Measurements from ENCODE around the gene HSPA12B. TPM values are rescaled to one million over a fixed set of nuclear protein-coding genes. Genes with fewer than 3 reads are reported as not detected.

Gene HSPA12B
- total RNA-seq, 2 donors from 2014 or later: 1.1 to 1.4 TPM

GRCh38 chr20:3731944-3732326, 550 bp upstream of the HSPA12B start:
- no peak overlapping the region for H3K27ac ChIP-seq (ENCODE audit: low read depth, low read length)
- Mint-ChIP-seq H3K27me3 (ENCODE audit: insufficient read depth) (peaks cover 58% of the 10 kb centered on the region), H3K27ac (no peak overlapping the region), H3K36me3 (ENCODE audit: low read depth) (no peaks in the 10 kb centered on the region), H3K4me1 (no peaks in the 10 kb centered on the region), H3K4me3 (no peak overlapping the region), H3K9me3 (no peaks in the 10 kb centered on the region)
- H3K9ac ChIP-seq (ENCODE audit: extremely low read depth, low read length, poor library complexity, severe bottlenecking): no peak overlapping the region
- H3K4me1 ChIP-seq (ENCODE audit: control insufficient read depth, insufficient read depth, low read length): no peaks in the 10 kb centered on the region
- no peaks in the 10 kb centered on the region for H3K9me3 ChIP-seq (ENCODE audit: control insufficient read depth, low read length)
- no peak for DNase-seq
- no peak overlapping the region for H3K4me3 ChIP-seq (ENCODE audit: low read length)
- no peak for TF ChIP-seq CTCF (conservative IDR thresholded peaks at IDR 0.05)
- H3K36me3 ChIP-seq (ENCODE audit: control insufficient read depth, insufficient read depth, low read length): no peaks in the 10 kb centered on the region
- WGBS, 2 experiments (ENCODE audit: insufficient coverage in 1 of 2, insufficient read length in 1 of 2): 70 to 77% methylated on average over 3 to 16 of the region's 16 CpGs
- H3K27me3 ChIP-seq (ENCODE audit: control insufficient read depth, insufficient read depth, low read length, poor library complexity, severe bottlenecking): peaks cover 60% of the 10 kb centered on the region

GRCh38 chr20:3733119-3733995, 872 bp downstream of the HSPA12B start:
- H3K36me3 ChIP-seq (ENCODE audit: control insufficient read depth, insufficient read depth, low read length): no peaks in the 10 kb centered on the region
- Mint-ChIP-seq H3K27ac (no peak overlapping the region), H3K9me3 (no peaks in the 10 kb centered on the region), H3K4me3 (peak overlapping the region; percentile 23), H3K36me3 (ENCODE audit: low read depth) (no peaks in the 10 kb centered on the region), H3K27me3 (ENCODE audit: insufficient read depth) (peaks cover 44% of the 10 kb centered on the region), H3K4me1 (peaks cover 5% of the 10 kb centered on the region)
- H3K27ac ChIP-seq (ENCODE audit: low read depth, low read length): no peak overlapping the region
- WGBS, 2 experiments (ENCODE audit: insufficient coverage in 1 of 2, insufficient read length in 1 of 2): 90 to 94% methylated on average over 12 to 20 of the region's 20 CpGs
- DNase-seq: no peak
- H3K27me3 ChIP-seq (ENCODE audit: control insufficient read depth, insufficient read depth, low read length, poor library complexity, severe bottlenecking): peaks cover 45% of the 10 kb centered on the region
- peaks cover 3% of the 10 kb centered on the region for H3K4me1 ChIP-seq (ENCODE audit: control insufficient read depth, insufficient read depth, low read length)
- H3K9ac ChIP-seq (ENCODE audit: extremely low read depth, low read length, poor library complexity, severe bottlenecking): no peak overlapping the region
- TF ChIP-seq CTCF (conservative IDR thresholded peaks at IDR 0.05): no peak
- no peaks in the 10 kb centered on the region for H3K9me3 ChIP-seq (ENCODE audit: control insufficient read depth, low read length)
- no peak overlapping the region for H3K4me3 ChIP-seq (ENCODE audit: low read length)

- H3K4me3 ChIP-seq (ENCODE audit: low read length): no peak overlapping the region
- H3K27ac Mint-ChIP-seq: no peak overlapping the region
These were observed 1.8 kb downstream of the HSPA12B start for GRCh38 chr20:3734111-3734843.

More at GRCh38 chr20:3734111-3734843, 1.8 kb downstream of the HSPA12B start:
- DNase-seq: no peak
- Histone ChIP-seq H3K36me3 (ENCODE audit: control insufficient read depth, insufficient read depth, low read length) (no peaks in the 10 kb centered on the region), H3K27me3 (ENCODE audit: control insufficient read depth, insufficient read depth, low read length, poor library complexity, severe bottlenecking) (peaks cover 39% of the 10 kb centered on the region), H3K9ac (ENCODE audit: extremely low read depth, low read length, poor library complexity, severe bottlenecking) (no peak overlapping the region), H3K27ac (ENCODE audit: low read depth, low read length) (no peak overlapping the region), H3K9me3 (ENCODE audit: control insufficient read depth, low read length) (no peaks in the 10 kb centered on the region), H3K4me1 (ENCODE audit: control insufficient read depth, insufficient read depth, low read length) (peaks cover 11% of the 10 kb centered on the region)
- no peak for TF ChIP-seq CTCF (conservative IDR thresholded peaks at IDR 0.05)
- WGBS, 2 experiments (ENCODE audit: insufficient coverage in 1 of 2, insufficient read length in 1 of 2): 79 to 93% methylated on average over 8 to 12 of the region's 12 CpGs
- peaks cover 39% of the 10 kb centered on the region for H3K27me3 Mint-ChIP-seq (ENCODE audit: insufficient read depth)
- no peaks in the 10 kb centered on the region for H3K9me3 Mint-ChIP-seq
- peaks cover 14% of the 10 kb centered on the region for H3K4me1 Mint-ChIP-seq
- H3K4me3 Mint-ChIP-seq: no peak overlapping the region
- no peaks in the 10 kb centered on the region for H3K36me3 Mint-ChIP-seq (ENCODE audit: low read depth)

Data from endodermal cell (in vitro differentiated cells).